NCI-H1930 (cell line): ENCODE data around the gene ANXA11.
"Not testable (repeated sequence)": the region's sequence is repeated elsewhere in the genome, so short reads cannot be mapped to it uniquely, and the experiment has no call there.

Source experiments
- DNase-seq, 2 experiments: peaks; one replicate each; lab custom pipeline; 2025; lab: John Stamatoyannopoulos, UW

The ANXA11 gene

DNA sequence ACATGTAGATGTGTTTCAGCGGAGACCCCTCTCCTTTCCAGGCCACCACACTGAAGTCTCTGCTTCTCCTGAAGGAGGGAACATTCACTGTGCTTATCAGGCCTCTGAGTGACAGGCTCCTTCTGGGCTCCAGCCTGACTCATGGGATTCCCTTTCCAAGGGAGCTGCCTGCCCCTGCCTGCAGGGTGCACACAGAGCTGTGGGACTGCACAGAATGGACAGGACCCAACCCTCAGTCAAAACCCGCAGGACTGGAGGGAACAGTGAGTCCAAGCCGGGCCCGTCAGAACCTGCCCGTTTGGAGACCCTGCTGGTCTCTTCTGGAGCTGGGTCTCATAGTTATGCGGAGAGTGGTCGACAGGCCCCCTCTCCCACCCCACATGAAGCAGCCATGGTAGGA, 40.2 kb downstream of the ANXA11 start:
- DNase-seq: no peak

DNA sequence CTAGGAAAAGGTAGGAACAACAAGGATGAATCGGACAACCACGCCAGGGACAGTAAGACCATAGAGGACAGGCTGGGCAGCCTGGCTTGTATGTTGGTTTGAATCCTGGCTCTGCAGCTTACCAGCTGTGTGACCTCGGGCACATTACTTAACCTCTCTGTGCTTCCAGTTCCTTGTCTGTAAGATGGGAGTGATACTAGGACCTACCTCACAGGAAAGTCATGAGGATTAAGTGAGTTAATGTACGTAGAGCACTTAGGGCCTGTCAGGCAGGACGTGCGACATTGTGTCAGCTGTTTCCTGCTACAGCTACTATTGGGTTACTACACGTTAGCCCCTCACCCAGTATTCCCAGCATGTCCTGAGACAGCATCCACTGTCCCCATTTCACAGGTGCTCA, 40.7 kb downstream of the ANXA11 start:
- DNase-seq: no peak

DNA sequence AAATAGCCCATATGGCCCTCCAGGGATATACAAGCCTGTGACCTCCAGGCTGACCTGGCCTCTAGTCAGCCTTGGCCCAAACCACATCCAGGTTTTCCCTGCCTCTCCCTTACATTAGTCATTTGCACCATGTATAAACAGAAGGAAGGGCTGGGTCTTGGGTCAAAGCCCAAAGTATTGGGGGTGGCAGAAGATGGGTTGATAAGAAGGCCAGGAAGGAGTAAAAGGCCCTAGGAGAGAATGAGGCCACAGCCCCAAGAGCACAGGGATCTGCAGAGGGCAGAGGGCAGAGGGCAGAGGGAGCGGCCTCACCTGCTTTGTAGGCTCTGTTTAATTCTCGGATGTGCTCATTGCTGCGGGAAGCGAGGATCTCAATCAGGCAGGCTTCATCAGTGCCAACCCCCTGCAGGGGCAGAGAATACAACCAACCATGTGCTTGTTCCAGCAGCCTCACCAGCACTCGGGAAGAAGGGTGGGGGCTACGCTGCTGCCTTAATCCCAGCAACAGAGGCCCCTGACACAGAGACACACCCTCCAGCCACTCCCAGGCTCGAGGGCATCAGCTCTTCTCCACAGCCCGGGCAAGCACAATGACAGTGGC, 41.5 kb downstream of the ANXA11 start:
- no peak for DNase-seq

DNA sequence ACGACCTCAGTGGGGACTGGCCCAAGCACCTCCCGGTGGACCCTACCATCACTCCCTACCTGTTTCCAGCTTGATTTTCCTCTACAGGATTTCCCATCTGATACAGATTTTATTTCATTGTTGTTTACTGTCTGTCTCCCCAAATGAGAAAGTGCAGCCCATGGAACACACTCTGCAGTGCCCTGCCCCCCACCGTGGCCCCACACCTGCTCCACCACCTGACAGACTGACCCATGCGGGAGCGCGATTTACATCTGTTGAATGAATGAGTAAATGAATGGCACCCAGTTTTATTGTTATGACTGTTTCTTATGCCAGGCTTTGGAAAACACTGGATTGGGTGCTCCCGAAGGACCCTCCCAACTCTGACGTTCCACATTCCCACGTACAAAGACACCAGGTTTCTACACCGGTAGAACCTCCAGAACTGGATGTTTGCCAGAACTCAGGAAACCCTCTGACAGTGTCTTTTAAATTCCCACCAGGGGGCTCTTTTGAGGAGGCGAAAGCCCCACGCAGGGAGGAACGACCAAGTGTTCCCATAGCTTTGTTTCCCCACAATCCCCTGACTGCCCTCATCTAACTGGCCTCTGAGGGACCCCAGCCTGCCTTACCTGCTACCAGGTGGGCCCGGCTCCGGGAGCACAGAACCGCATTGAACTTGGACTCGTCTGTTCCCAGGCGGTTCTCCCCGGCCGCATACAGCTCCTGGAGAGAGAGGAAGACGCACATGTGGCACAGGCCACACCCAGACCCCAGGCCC, 43.8 kb downstream of the ANXA11 start:
- DNase-seq: no peak

DNA sequence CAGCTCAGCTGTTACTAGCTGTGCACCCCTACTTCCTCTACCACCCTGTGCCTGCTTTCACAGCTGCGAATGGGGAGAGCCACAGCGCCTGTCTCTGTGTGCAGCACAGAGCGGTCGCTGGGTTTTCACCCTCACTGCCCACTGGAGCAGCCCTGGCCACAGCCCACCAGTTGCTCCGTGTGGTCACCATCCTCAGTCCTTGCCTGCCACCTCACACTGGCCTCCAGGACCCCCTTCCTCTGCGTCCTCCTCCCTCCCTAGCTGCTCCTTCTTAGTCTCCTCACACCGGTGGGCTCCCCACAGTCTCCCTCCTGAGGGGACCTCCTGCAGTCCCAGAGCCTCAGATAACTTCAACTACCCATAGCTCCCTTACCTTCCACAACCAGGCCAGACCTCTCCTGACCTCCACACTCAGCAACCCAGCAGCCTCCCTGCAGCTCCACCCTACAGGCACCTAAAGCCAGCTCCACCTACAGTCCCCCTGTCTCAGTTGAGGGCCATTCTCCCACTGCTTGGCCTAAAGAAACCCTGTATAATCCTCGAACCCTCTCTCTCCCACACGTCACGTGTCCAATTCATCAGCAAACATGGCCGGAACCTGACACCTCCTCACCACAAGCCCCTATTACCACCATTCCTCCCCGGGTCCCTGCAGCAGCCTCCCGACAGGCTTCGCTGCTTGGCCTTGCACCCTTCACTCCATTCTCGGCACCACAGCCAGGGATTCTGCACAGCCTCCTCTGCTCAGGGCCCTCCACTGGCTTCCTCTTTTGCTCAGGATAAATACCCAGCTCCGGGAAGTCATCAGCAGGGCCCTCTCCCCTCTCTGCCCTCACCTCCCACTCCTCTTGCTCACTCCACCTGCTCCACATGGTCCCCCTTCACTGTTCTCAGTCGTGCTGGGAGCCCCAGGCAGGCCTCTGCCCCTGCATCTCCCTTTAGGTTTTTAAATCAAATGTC, 44.7 kb downstream of the ANXA11 start:
- DNase-seq: no peak

DNA sequence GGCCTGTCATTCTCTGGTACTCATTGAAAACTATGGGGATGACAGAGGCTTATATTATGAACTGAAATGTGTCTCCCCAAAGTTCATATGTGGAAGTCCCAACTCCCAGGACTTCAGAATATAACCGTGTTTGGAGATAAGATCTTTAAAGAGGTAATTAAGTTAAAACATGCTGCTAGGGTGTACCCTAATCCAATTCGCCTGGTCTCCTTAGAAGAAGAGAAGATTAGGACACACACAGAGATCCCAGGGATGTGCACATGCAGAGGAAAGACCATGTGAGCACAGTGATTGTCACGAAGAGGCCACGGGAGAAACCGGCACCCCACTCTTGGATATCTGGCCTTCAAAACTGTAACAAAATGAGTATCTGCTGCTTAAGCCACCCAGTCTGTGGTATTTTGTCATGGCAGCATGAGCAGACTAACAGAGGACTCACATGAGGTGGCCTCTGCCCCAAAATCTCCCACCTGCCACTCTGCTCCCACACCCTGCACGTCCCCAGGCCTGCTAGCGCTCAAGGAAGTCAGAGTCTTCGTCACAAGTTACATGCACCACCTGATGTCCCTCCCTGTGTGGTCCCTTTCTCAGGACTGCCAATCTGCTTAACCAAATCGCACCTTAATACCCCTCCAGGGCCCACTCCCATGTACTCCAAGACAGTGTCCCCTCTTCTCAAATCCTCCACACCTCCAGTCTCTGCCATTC, 46.0 kb downstream of the ANXA11 start:
- no peak for DNase-seq

DNA sequence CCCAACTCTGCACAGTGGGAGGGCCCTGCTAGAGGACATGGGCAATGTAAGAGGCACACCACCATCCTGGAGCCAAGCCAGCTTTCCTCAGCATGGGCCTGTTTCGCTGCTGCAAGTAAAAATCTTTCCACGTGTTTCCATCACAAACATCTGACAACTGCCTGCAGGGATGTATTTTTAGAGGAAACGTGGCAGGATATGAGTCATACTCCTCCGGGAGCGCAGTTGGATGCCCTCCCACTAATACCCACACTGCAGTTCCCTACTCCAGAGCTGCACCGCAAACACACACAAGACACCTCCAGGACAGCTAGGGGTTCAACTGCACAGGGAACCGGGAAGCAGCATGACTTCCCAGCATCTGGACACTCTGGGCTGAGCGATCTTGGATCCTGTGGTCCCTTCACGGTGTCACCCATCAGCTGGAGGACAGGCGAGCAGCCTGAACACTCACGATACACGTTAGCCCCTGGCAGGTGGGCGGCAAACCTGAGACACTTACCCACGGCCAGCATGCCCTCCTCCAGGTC, 46.7 kb downstream of the ANXA11 start:
- DNase-seq: no peak

DNA sequence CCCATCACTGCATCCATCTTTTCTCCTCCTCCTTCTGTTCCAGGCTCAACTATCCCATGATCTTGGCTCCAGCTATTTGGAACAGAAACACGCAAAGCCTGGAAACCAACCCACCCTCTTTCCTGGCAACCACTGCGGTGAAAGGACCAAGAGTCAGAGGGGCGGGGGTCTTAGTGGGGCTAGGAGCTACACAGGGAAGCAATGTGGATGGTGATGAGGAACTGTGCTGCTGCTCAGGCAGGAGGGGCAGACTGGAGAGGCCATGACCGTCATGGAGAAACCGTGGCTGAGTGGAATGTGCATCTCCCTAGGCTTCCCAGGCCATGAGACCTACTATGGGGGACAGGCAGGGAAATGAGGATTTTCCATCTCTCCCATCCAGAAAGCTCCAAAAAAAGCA, 47.2 kb downstream of the ANXA11 start:
- no peak for DNase-seq

DNA sequence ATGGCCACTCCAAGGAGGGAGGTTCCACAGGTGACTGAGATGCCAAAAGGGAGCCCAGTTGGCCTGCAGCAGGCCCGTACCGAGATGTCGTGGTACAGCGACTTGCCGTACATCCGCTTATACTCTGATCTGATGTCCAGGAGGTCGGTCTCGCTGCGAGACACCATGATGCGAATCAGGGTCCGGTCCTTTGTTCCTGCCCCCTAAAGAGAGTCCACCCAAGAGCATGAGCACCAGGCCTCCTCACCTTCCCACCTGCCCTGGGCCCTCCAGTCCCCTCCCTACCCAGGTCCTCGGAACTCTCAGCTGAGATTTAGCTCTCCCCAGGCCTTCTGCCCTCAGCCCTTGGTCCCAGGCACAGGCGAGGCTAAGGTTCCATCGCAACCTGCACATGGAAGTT, 47.8 kb downstream of the ANXA11 start:
- no peak for DNase-seq

DNA sequence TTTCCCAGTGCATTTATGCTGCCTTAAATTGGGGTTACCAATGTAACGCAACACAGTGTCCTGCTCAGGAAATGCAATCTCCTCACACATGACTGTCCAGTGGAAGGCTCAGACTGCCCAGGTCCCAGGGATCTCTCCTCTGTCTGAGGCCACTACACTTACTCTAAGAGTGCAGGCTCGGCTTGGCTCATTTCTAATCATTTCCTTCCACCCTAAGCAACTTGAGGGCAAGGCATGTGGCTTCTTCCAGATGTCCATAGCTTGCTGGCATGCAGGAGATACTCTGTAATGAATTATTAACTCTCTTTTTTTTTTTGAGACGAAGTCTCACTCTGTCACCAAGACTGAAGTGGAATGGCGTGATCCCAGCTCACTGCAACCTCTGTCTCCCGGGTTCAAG, 49.1 kb downstream of the ANXA11 start:
- no peak for DNase-seq

DNA sequence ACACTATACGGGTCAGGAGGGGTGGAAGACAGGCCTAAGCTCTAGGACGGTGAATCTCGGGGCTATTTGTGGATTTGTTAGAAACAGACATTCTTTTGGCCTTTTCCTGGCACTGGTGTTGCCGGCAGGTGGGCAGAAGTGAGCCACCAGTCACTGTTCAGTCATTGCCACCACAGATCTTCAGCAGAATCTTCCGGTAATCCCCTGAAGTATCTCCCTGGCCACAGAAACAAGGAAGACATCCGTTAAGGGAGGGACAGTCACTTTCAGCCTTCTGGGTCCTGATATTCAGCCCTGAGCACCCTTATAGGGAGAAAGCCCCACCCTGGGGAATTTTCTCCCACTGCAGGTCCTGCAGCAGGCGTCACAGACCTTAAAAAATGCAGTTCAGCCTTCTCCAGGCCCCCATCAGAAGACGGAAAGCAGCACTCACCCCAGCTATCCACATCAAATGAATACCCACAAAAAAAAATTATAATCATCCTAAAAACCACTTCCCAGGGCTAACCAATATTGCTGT, 49.6 kb downstream of the ANXA11 start:
- no peak for DNase-seq

DNA sequence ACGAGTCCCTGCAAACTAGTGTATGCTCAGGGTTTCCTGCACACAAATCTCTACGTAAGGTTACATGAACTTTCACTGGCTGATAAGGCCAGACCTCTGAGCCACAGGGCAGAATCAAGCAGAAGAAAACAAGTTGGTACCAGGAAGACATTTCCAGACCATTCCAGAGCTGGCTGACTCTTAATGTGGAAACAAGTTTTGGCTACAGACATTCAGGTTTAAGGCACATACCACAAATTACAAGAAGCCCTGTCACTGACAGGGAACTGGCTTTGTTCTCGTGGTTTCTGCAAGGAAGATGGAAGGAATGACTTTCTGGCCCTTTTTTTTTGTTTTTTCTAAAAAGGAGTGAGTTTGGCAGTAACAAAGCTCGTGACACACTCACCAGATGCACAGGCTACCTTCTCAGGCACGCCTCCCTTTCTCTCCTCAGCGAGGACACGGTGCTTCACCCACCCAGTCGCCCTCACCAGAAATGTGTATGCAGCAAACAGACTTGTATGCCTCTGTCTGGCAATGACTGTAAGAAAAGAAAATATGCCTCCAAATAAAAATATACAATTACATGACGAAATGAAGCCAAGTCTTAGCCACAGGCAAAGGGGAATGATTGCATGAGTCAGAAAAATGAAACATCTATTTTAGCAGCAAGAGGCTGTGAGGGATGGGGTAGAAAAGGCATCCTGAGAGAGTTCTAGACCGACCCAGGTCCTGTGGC, 50.2 kb downstream of the ANXA11 start:
- DNase-seq: no peak

DNA sequence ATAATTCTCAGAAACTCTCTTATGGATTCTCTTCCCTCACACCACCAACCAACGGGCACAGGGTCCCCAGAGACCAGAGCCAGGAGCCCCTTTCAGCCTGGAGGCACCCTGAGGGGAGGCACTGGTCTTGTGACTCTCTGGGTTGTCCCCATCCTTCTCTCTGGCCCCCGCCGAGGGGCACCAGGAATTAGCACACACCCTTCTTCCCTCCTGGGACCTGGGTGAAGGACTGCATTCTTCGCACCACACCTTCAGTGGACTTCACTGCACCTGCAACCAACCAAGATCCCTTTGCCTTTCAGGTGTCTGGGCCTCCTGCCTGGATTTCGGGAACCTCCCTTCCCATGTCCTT, 50.7 kb downstream of the ANXA11 start:
- DNase-seq: no peak

DNA sequence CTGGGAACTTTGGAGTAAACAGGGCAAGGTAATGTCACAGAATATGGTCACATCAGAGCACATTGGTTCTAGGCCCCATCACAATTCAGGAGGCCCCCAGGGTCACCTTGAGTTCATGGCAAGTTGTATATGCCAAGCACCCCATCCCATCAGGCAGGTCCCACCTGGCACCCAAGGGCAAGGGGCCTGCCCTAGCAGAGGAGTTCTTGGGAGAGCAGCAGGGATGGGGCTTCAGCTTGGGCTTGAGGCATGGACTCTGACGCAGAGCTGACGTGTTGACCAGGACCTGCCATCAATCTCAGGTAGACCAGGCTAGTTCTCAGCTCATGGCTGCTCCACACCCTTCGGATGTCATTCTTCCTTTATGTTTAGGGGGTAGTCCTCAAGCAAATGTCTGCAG, 51.9 kb downstream of the ANXA11 start:
- DNase-seq: no peak

DNA sequence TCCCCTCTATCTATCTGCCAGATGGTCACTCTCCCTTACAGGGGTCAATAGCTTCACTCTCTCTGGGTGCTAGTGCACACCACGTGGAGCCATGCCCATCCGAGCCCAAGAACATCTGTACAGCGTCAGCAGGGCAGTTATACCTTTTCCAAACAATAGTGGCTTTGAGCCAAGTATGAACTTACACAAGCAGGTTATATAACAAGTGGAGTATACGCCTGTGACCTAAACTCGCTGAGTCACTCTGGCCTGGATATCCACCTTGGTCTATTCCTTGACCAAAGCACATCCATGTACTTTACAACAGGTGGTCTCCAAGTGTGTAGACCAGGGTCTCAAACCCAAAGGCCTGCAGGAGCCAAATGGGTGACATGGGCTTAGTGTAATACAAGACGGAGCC, 52.5 kb downstream of the ANXA11 start:
- DNase-seq: no peak

DNA sequence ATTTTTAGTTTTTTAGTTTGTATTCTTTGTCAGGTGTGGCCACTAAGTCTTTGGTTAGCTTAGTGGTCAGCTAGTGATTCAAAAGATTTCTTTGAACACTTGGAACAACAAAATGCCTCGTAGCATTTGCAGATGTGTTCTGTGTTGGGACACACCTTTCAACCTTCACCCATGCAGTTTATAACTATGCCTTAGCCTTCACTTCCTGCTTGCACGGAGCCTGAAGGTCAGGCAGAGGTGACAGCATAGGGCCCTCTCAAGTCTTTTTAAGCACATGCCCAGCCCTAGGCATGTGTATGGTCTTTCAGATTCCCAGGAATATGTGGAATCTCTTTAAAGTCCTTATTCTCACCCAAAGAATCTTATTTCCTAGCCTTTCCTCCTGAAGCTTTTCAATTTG, 55.2 kb downstream of the ANXA11 start:
- no peak for DNase-seq

DNA sequence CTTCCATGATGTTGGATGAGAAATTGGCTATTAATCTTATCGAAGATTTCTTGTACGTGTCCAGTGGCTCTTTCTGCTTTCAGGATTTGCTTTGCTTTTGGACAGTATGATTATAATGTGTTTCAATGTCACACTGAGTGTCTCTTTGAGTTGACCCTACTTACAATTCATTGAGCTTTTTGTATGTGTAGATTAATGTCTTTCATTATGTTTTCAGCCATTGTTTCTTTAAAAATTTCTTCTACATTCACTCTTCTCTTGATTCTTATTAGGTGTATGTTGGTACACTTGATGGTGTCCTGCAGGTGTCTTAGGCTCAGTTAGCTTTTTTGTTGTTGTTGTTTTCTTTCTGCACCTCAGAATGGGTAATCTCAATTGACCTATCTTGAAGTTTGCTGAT, 56.2 kb downstream of the ANXA11 start:
- DNase-seq: no peak

DNA sequence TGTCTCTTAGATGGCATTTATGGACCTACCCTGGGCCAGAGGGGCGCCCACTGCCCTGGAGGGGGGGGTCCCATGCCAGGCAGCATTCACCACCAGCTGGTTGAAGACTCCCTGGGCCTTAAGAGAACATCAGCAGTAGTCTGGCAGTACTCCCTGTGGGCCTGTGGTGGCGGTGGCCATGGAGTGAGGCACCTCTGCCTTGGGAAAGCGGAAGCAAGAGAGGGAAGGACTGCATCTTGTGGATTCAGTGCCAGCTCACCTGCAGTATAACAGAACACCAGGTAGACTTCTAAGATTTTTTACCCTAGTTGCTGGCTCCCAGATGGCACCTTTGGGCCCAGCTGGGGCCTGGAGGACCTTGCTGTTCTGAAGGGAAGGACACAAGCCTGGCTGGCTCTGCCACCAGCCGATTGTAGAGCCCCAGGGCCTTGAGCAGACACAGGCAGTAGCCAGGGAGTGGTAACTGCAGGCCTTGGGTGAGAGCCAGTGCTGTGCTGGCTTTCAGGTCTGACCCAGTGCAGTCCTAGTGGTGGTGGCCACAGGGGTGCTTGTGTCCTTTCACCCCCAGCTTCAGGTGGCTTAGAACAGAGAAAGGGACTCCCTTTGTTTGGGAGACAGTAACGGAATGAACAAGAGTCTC, 57.1 kb downstream of the ANXA11 start:
- no peak for DNase-seq

DNA sequence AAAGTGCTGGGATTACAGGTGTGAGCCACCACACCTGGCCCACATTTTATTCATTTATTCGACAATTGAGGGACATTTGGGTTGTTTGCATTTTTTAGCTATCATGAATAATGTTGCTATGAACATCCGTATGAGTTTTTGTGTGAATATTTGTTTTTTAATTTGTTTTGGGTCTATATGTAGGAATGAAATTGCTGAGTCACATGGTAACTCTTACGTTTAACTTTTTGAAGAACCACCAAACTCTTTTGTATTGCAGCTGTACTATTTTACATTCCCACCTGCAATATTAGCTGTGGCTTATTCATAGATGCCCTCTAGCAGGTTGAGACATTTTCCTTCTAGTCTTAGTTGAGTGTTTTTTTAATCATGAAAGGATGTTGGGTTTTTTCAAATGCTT, 58.4 kb downstream of the ANXA11 start:
- no peak for DNase-seq

DNA sequence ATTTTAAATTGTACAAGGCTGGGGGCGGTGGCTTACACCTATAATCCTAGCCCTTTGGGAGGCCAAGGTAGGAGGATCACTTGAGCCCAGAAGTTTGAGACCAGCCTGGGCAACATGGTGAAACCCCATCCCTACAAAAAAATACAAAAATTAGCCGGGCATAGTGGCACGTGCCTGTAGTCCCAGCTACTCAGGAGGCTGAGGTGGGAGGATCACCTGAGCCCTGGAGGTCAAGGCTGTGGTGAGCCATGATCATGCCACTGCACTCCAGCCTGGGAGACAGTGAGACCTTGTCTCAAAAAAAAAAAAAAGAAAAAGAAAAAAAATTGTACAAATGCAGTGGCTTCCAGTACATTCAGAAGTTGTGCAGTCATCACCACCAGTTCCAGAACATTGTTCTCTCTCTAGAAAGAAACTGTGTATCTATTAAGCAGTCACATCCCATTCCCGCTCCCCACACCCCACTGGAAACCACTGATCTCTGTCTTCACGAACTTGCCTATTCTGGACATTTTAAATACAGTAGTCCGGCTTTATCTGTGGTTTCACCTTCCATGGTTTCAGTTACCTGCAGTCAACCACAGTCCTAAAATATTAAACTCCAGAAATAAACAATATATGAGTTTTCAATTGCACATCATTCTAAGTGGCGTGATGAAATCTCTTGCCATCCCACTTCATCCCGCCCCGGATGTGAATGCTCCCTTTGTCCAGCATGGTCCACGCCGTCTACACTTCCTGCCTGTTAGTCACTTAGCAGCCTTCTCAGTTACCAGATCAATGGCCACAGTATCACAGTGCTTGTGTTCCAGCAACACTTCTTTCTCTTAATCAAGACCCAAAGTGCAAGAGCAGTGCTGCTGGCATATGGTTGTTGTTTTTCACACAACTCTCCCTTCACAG, 59.7 kb downstream of the ANXA11 start:
- DNase-seq: not testable (repeated sequence)
